ENCODE data around the gene RFC4. TPM values are rescaled to one million over a fixed set of nuclear protein-coding genes. Genes with fewer than 3 reads are reported as not detected.
"Not testable (repeated sequence)": the region's sequence is repeated elsewhere in the genome, so short reads cannot be mapped to it uniquely, and the experiment has no call there.

Gene RFC4
- 167 and 198 TPM in 2 replicates for total RNA-seq (2014; rRNA removed; shearing (Covaris generic))

GRCh38 chr3:186806089-186807055 is at the start of gene RFC4:
RFC4 (minus strand) TSS chr3:186806482; CDS start chr3:186804713, 1,769 bp downstream.
- peak; percentile 89 for DNase-seq (ENCODE audit: low read depth)

GRCh38 chr3:186854954-186855353 is 48.7 kb upstream of the RFC4 start:
- DNase-seq (ENCODE audit: low read depth), result no peak

GRCh38 chr3:186854146-186854545 is 47.9 kb upstream of the RFC4 start:
- no peak for DNase-seq (ENCODE audit: low read depth)

GRCh38 chr3:186852994-186853393 is 46.7 kb upstream of the RFC4 start:
- no peak for DNase-seq (ENCODE audit: low read depth)

- not testable (repeated sequence) for DNase-seq (ENCODE audit: low read depth)
Measured at GRCh38 chr3:186851835-186852234, 45.6 kb upstream of the RFC4 start.

- DNase-seq (ENCODE audit: low read depth), result no peak
Measured at GRCh38 chr3:186849374-186849975, 43.2 kb upstream of the RFC4 start.

- no peak for DNase-seq (ENCODE audit: low read depth)
Measured at GRCh38 chr3:186847437-186847836, 41.2 kb upstream of the RFC4 start.

GRCh38 chr3:186845756-186846155 is 39.5 kb upstream of the RFC4 start:
- DNase-seq (ENCODE audit: low read depth), result no peak

- DNase-seq (ENCODE audit: low read depth), result no peak
Measured at GRCh38 chr3:186844908-186845307, 38.6 kb upstream of the RFC4 start.

- no peak for DNase-seq (ENCODE audit: low read depth)
Measured at GRCh38 chr3:186843039-186843432, 36.8 kb upstream of the RFC4 start.

- DNase-seq (ENCODE audit: low read depth), result no peak
Measured at GRCh38 chr3:186842426-186843038, 36.2 kb upstream of the RFC4 start, which contains the start of gene ADIPOQ. ADIPOQ (plus strand) TSS chr3:186842710; CDS start chr3:186853059, 10,349 bp downstream.

GRCh38 chr3:186841620-186842019 is 35.3 kb upstream of the RFC4 start:
- no peak for DNase-seq (ENCODE audit: low read depth)

- DNase-seq (ENCODE audit: low read depth), result no peak
Measured at GRCh38 chr3:186839874-186840641, 33.8 kb upstream of the RFC4 start.

GRCh38 chr3:186832276-186832675 is 26.0 kb upstream of the RFC4 start:
- DNase-seq (ENCODE audit: low read depth), result no peak

- DNase-seq (ENCODE audit: low read depth), result no peak
Measured at GRCh38 chr3:186831798-186832197, 25.5 kb upstream of the RFC4 start.

- DNase-seq (ENCODE audit: low read depth), result no peak
Measured at GRCh38 chr3:186828340-186828739, 22.1 kb upstream of the RFC4 start.

- peak; percentile 94 for DNase-seq (ENCODE audit: low read depth)
Measured at GRCh38 chr3:186826976-186827857, 20.9 kb upstream of the RFC4 start.

- no peak for DNase-seq (ENCODE audit: low read depth)
Measured at GRCh38 chr3:186826410-186826975, 20.2 kb upstream of the RFC4 start.

GRCh38 chr3:186825872-186826409 is 19.7 kb upstream of the RFC4 start:
- no peak for DNase-seq (ENCODE audit: low read depth)

- DNase-seq (ENCODE audit: low read depth), result peak; percentile 30
Measured at GRCh38 chr3:186825294-186825821, 19.1 kb upstream of the RFC4 start.

Measured in Daoy (cell line).